ENCODE measurements around the gene TOGARAM2. TPM values are rescaled to one million over a fixed set of nuclear protein-coding genes. Genes with fewer than 3 reads are reported as not detected.

The TOGARAM2 gene
- total RNA-seq, 1 donor from 2014 or later = 51.9 TPM

- Histone ChIP-seq H3K27me3 (ENCODE audit: low read depth) (peaks cover 9% of the 10 kb centered on the region), H3K27ac (replicated peaks) (no peak overlapping the region), H3K9me3 (replicated peaks) (no peaks in the 10 kb centered on the region), H3K36me3 (no peaks in the 10 kb centered on the region), H3K4me1 (peaks cover 43% of the 10 kb centered on the region), H3K4me3 (no peak overlapping the region)
- no peak for TF ChIP-seq CTCF (IDR thresholded peaks at IDR 0.05; ENCODE audit: borderline replicate concordance)
- intact Hi-C loops (cut with micrococcal nuclease) = no loop called here
- no peak for DNase-seq
Measured at GRCh38 chr2:28955467-28955866, 25.6 kb upstream of the TOGARAM2 start.

- Histone ChIP-seq H3K36me3 (no peaks in the 10 kb centered on the region), H3K27me3 (ENCODE audit: low read depth) (peaks cover 9% of the 10 kb centered on the region), H3K4me1 (peaks cover 41% of the 10 kb centered on the region), H3K4me3 (peak overlapping the region; percentile 42), H3K27ac (replicated peaks) (no peak overlapping the region), H3K9me3 (replicated peaks) (no peaks in the 10 kb centered on the region)
- DNase-seq = no peak
- no peak for TF ChIP-seq CTCF (IDR thresholded peaks at IDR 0.05; ENCODE audit: borderline replicate concordance)
- intact Hi-C loops (cut with micrococcal nuclease) = no loop called here
Measured at GRCh38 chr2:28956415-28956826, 24.7 kb upstream of the TOGARAM2 start.

- no peaks in the 10 kb centered on the region for H3K36me3 ChIP-seq
- H3K9me3 ChIP-seq (replicated peaks) = no peaks in the 10 kb centered on the region
- H3K27me3 ChIP-seq (ENCODE audit: low read depth) = peaks cover 9% of the 10 kb centered on the region
- TF ChIP-seq CTCF (IDR thresholded peaks at IDR 0.05; ENCODE audit: borderline replicate concordance) = peak; percentile 68
- no peak for DNase-seq
- peaks cover 37% of the 10 kb centered on the region for H3K4me1 ChIP-seq
- peak overlapping the region; percentile 42 for H3K4me3 ChIP-seq
- intact Hi-C loops (cut with micrococcal nuclease) = no loop called here
- H3K27ac ChIP-seq (replicated peaks) = no peak overlapping the region
Measured at GRCh38 chr2:28956890-28957289, 24.2 kb upstream of the TOGARAM2 start.

GRCh38 chr2:28958689-28959088, 22.4 kb upstream of the TOGARAM2 start:
- Histone ChIP-seq H3K9me3 (replicated peaks) (no peaks in the 10 kb centered on the region), H3K4me1 (peaks cover 33% of the 10 kb centered on the region), H3K36me3 (no peaks in the 10 kb centered on the region), H3K27ac (replicated peaks) (peak overlapping the region; percentile 48), H3K27me3 (ENCODE audit: low read depth) (peaks cover 9% of the 10 kb centered on the region), H3K4me3 (peak overlapping the region; percentile 15)
- intact Hi-C loops (cut with micrococcal nuclease) = loop anchor here (2.0 kb wide), 1 partner anchor 238 kb away; no protein-coding TSS in a partner anchor
- DNase-seq = peak; percentile 58
- TF ChIP-seq CTCF (IDR thresholded peaks at IDR 0.05; ENCODE audit: borderline replicate concordance) = peak; percentile 71

- no peak for DNase-seq
- peaks cover 33% of the 10 kb centered on the region for H3K4me1 ChIP-seq
- H3K27me3 ChIP-seq (ENCODE audit: low read depth) = peaks cover 9% of the 10 kb centered on the region
- TF ChIP-seq CTCF (IDR thresholded peaks at IDR 0.05; ENCODE audit: borderline replicate concordance) = no peak
- intact Hi-C loops (cut with micrococcal nuclease) = loop anchor here (5.0 kb wide), 1 partner anchor 882 kb away; no protein-coding TSS in a partner anchor
- no peaks in the 10 kb centered on the region for H3K36me3 ChIP-seq
- H3K27ac ChIP-seq (replicated peaks) = peak overlapping the region; percentile 16
- H3K4me3 ChIP-seq = no peak overlapping the region
- no peaks in the 10 kb centered on the region for H3K9me3 ChIP-seq (replicated peaks)
Measured at GRCh38 chr2:28960401-28960800, 20.7 kb upstream of the TOGARAM2 start.
